ENCODE data around the gene MSH3. TPM values are rescaled to one million over a fixed set of nuclear protein-coding genes. Genes with fewer than 3 reads are reported as not detected.
A peak's percentile ranks its signal among the peaks of the same experiment; 100 is the strongest.

The MSH3 gene
- total RNA-seq, 2 experiments from 2014 or later: 23.0 to 23.4 TPM

DNA sequence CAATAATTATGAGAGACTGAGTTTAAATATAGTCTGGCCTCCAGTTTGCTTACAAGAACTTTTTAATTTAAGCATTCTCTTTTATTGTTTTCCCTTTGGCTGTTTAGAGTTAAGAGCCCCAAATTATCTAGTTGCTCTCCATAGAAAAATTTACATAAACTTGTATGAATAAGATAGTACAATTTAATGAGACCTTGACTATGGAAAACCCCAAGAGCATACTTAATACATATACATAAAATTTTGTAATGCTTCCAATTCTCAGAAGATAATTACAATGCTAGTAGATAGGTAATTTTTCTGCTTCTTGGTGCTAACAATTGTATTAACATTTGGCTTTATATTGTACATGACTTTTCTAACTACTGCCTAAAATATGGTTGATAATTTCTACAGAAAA lies 20.3 kb upstream of the MSH3 start:
- DNase-seq (no peak), ATAC-seq (no peak)
- Mint-ChIP-seq H3K27ac (no peak overlapping the region), H3K4me3 (no peak overlapping the region), H3K9me3 (no peaks in the 10 kb centered on the region), H3K27me3 (no peaks in the 10 kb centered on the region), H3K36me3 (ENCODE audit: low read depth) (peaks cover 64% of the 10 kb centered on the region), H3K4me1 (ENCODE audit: low read depth) (peaks cover 8% of the 10 kb centered on the region)
- TF ChIP-seq, protein P1, sequence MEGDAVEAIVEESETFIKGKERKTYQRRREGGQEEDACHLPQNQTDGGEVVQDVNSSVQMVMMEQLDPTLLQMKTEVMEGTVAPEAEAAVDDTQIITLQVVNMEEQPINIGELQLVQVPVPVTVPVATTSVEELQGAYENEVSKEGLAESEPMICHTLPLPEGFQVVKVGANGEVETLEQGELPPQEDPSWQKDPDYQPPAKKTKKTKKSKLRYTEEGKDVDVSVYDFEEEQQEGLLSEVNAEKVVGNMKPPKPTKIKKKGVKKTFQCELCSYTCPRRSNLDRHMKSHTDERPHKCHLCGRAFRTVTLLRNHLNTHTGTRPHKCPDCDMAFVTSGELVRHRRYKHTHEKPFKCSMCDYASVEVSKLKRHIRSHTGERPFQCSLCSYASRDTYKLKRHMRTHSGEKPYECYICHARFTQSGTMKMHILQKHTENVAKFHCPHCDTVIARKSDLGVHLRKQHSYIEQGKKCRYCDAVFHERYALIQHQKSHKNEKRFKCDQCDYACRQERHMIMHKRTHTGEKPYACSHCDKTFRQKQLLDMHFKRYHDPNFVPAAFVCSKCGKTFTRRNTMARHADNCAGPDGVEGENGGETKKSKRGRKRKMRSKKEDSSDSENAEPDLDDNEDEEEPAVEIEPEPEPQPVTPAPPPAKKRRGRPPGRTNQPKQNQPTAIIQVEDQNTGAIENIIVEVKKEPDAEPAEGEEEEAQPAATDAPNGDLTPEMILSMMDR (IDR thresholded peaks at IDR 0.05): no peak
- intact Hi-C loops (cut with micrococcal nuclease): no loop called here
- CTCF ChIA-PET: no interaction called here
- POLR2A ChIA-PET: no interaction called here

DNA sequence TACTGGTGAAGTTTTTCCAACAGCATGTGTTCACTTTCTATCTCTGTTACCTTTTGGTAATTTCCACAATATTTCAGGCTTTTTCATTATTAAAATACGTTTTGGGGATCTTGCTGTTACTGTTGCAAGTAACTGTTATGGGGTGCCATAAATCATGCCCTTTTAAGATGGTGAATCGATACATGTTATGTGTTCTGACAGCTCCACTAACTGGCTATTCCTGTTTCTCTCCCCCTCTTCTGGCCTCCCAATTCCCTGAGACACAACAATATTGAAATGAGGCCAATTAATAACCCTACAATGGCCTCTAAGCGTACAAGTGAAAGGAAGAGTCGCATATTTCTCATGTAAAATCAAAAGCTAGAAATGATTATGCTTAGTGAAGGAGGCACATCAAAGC lies 13.1 kb upstream of the MSH3 start:
- H3K9me3 Mint-ChIP-seq: no peaks in the 10 kb centered on the region
- ChIA-PET CTCF (no interaction called here), POLR2A (interaction anchor here (2.3 kb wide), 1 partner anchor 12 kb away, joined by 10 read pairs; no protein-coding TSS in a partner anchor)
- peaks cover 6% of the 10 kb centered on the region for H3K4me1 Mint-ChIP-seq (ENCODE audit: low read depth)
- intact Hi-C loops (cut with micrococcal nuclease): no loop called here
- ATAC-seq (no peak), DNase-seq (no peak)
- H3K36me3 Mint-ChIP-seq (ENCODE audit: low read depth): peaks cover 73% of the 10 kb centered on the region
- H3K27me3 Mint-ChIP-seq: no peaks in the 10 kb centered on the region
- H3K27ac Mint-ChIP-seq: no peak overlapping the region
- TF ChIP-seq, protein P1 (IDR thresholded peaks at IDR 0.05): no peak
- H3K4me3 Mint-ChIP-seq: no peak overlapping the region

DNA sequence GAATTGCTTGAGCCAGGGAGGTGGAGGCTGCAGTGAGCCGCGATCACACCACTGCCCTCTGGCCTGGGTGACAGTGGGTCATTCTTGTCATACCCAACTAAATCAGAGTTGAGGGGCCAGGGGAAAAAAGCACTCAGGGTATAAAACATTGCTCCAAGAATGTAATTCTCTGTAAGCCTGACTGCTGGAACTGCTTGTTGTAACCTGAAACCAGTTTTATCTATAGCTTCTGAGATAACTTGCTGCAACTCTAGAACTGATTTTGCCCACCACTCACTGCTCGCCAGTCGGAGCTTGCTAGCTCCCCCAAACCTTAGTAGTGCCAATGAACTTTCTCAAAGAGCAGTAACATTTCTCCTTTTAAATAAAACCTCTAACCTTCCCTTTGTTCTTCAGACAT lies 9.6 kb upstream of the MSH3 start:
- DNase-seq: no peak
- TF ChIP-seq, protein P1 (IDR thresholded peaks at IDR 0.05): no peak
- ChIA-PET POLR2A (no interaction called here), CTCF (no interaction called here)
- H3K27ac Mint-ChIP-seq: no peak overlapping the region
- H3K4me3 Mint-ChIP-seq: no peak overlapping the region
- no peak for ATAC-seq
- H3K4me1 Mint-ChIP-seq (ENCODE audit: low read depth): peaks cover 4% of the 10 kb centered on the region
- H3K9me3 Mint-ChIP-seq: no peaks in the 10 kb centered on the region
- peaks cover 64% of the 10 kb centered on the region for H3K36me3 Mint-ChIP-seq (ENCODE audit: low read depth)
- no peaks in the 10 kb centered on the region for H3K27me3 Mint-ChIP-seq
- intact Hi-C loops (cut with micrococcal nuclease): no loop called here

DNA sequence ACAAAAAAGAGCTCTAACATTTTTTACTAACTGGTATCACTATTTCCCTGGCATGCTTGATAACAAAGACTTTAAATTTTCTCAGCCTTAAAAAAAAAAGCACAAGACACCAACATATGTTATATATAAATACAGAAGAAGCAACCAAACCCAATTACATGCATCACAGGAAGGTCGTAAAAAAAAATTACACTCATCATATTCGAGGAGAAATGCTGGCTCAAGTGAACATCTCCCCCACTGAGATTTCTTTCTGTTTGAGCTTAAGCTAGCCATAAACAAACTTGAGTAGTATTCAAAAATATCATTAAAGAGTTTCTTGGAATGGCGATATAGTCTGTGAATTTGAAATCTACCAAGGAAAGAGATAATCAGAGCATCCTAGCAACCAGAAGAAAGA lies 7.5 kb upstream of the MSH3 start:
- ChIA-PET CTCF (no interaction called here), POLR2A (no interaction called here)
- Mint-ChIP-seq H3K27ac (no peak overlapping the region), H3K9me3 (no peaks in the 10 kb centered on the region), H3K27me3 (no peaks in the 10 kb centered on the region), H3K4me1 (ENCODE audit: low read depth) (peaks cover 4% of the 10 kb centered on the region), H3K4me3 (no peak overlapping the region), H3K36me3 (ENCODE audit: low read depth) (peaks cover 48% of the 10 kb centered on the region)
- TF ChIP-seq, protein P1 (IDR thresholded peaks at IDR 0.05): no peak
- DNase-seq (no peak), ATAC-seq (no peak)
- intact Hi-C loops (cut with micrococcal nuclease): no loop called here

DNA sequence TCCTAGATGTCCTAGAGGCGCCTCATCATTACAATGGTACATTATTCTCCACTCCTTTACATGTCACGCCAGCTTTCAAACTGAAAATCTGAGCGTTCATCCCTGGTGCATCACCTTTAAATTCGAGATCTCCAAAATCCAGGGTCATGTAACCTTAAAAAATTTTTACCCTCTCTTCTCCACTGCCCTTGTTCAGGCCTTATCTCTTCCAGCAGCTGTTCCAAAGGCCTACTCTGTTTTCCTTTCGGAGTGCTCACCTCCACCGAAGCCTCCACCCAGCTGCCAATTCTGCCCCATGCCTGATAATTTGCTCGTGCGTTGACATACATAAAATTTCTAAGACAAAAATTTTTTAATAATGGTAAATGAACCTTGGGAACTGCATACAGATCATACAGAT lies 950 bp upstream of the MSH3 start:
- TF ChIP-seq, protein P1 (IDR thresholded peaks at IDR 0.05): no peak
- H3K27me3 Mint-ChIP-seq: no peaks in the 10 kb centered on the region
- DNase-seq (no peak), ATAC-seq (no peak)
- POLR2A ChIA-PET: interaction anchor here (0.6 to 3.7 kb wide), 9 partner anchors 11 to 649 kb away, joined by 3 to 21 read pairs (median 3); partner anchors contain the start of gene SERINC5
- H3K4me1 Mint-ChIP-seq (ENCODE audit: low read depth): peaks cover 22% of the 10 kb centered on the region
- H3K27ac Mint-ChIP-seq: peak overlapping the region; percentile 92
- no peaks in the 10 kb centered on the region for H3K9me3 Mint-ChIP-seq
- intact Hi-C loops (cut with micrococcal nuclease): no loop called here
- CTCF ChIA-PET: interaction anchor here (0.6 kb wide), 1 partner anchor 19 kb away, joined by 3 read pairs; no protein-coding TSS in a partner anchor
- H3K36me3 Mint-ChIP-seq (ENCODE audit: low read depth): peaks cover 35% of the 10 kb centered on the region
- H3K4me3 Mint-ChIP-seq: peak overlapping the region; percentile 96
